ENCODE data around the gene GADD45B.

- TF ChIP-seq POLR2AphosphoS5 (IDR thresholded peaks at IDR 0.05) (peak in 1 of 2 donors; percentile 53), CTCF (IDR thresholded peaks at IDR 0.05) (peak in 1 of 6 experiments; percentile 15), POLR2A (IDR thresholded peaks at IDR 0.05) (peak in 1 of 4 donors; percentile 41)
Observed at GRCh38 chr19:2462635-2463421, 13.1 kb upstream of the GADD45B start.
